ENCODE results near the gene SLC35A5. TPM values are rescaled to one million over a fixed set of nuclear protein-coding genes. Genes with fewer than 3 reads are reported as not detected.

The SLC35A5 gene
- total and polyA plus RNA-seq, 2 of the 13 experiments (the other 11 are each of a cell fraction or from before 2014, with no cell fraction given) = 15.5 to 26.5 TPM

DNA sequence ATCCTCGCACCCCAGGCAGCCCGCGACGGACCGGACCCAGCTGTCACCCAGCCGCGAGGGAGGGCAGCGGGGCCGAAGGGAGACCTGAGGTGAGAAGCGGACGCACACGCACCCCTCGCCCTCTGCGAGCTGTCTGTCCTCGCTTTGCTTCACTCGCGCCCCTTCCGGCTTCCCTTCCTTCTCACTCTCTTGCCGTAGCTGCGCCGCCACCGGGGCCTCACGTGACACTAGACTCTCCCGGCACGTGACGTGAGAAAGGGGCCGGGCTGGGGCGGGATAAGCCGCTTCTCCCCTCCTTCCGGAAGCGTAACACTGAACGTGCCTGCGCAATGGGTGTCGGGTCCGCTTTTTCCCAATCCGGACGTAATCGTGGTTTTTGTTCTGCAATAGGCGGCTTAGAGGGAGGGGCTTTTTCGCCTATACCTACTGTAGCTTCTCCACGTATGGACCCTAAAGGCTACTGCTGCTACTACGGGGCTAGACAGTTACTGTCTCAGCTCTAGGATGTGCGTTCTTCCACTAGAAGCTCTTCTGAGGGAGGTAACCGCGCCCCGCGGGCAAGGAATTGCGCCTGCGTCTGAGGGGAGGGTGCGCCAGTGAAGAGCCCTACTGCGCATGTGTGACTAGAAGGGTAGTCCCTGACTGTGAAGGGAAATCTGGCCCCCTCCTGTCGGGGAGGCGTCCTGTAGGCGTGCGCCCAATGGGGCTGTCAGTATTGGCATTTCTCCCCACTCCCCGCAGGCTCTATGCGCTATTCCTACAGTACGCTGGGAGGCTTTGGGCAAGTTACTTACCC lies at the start of gene SLC35A5, which contains the start of gene ATG3 (continued):
- TF ChIP-seq, protein P1, sequence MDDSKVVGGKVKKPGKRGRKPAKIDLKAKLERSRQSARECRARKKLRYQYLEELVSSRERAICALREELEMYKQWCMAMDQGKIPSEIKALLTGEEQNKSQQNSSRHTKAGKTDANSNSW (CRISPR knock-in tag; IDR thresholded peaks at IDR 0.05; ENCODE audit: borderline replicate concordance) = peak; percentile 30; the same call in 1 of the 2 replicates
- TF ChIP-seq BRD4 (CRISPR knock-in tag; IDR thresholded peaks at IDR 0.05) = no peak
- TF ChIP-seq CENPT (CRISPR knock-in tag; IDR thresholded peaks at IDR 0.05; ENCODE audit: low read depth) = no peak
- TF ChIP-seq ZNF570 (CRISPR knock-in tag; IDR thresholded peaks at IDR 0.05; ENCODE audit: borderline replicate concordance) = no peak
- 0 out of 2 replicates have a peak, but pooled peaks have one; percentile 43 for TF ChIP-seq NFKBIZ (CRISPR knock-in tag; IDR thresholded peaks at IDR 0.05)
- no peak for TF ChIP-seq ISX (CRISPR knock-in tag; conservative IDR thresholded peaks at IDR 0.05)
- TF ChIP-seq ZNF124 (CRISPR knock-in tag; IDR thresholded peaks at IDR 0.05) = no peak; the same call in 1 of the 2 replicates
- TF ChIP-seq ZNF264 (CRISPR knock-in tag; IDR thresholded peaks at IDR 0.05) = peak; percentile 33; the same call in 1 of the 2 replicates
- TF ChIP-seq, protein P2, sequence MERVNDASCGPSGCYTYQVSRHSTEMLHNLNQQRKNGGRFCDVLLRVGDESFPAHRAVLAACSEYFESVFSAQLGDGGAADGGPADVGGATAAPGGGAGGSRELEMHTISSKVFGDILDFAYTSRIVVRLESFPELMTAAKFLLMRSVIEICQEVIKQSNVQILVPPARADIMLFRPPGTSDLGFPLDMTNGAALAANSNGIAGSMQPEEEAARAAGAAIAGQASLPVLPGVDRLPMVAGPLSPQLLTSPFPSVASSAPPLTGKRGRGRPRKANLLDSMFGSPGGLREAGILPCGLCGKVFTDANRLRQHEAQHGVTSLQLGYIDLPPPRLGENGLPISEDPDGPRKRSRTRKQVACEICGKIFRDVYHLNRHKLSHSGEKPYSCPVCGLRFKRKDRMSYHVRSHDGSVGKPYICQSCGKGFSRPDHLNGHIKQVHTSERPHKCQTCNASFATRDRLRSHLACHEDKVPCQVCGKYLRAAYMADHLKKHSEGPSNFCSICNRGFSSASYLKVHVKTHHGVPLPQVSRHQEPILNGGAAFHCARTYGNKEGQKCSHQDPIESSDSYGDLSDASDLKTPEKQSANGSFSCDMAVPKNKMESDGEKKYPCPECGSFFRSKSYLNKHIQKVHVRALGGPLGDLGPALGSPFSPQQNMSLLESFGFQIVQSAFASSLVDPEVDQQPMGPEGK (CRISPR knock-in tag; IDR thresholded peaks at IDR 0.05) = peak; percentile 94
- TF ChIP-seq, protein P3, sequence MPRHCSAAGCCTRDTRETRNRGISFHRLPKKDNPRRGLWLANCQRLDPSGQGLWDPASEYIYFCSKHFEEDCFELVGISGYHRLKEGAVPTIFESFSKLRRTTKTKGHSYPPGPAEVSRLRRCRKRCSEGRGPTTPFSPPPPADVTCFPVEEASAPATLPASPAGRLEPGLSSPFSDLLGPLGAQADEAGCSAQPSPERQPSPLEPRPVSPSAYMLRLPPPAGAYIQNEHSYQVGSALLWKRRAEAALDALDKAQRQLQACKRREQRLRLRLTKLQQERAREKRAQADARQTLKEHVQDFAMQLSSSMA (CRISPR knock-in tag; IDR thresholded peaks at IDR 0.05) = peak; percentile 84; the same call in 1 of the 2 replicates
- no peak for TF ChIP-seq SIX1 (CRISPR knock-in tag; IDR thresholded peaks at IDR 0.05; ENCODE audit: borderline replicate concordance)
- TF ChIP-seq GATAD1 (CRISPR knock-in tag; IDR thresholded peaks at IDR 0.05) = peak; percentile 95
- no peak for TF ChIP-seq HNRNPK (IDR thresholded peaks at IDR 0.05; ENCODE audit: low read depth, low read length, poor library complexity, severe bottlenecking)
- peak; percentile 93 for TF ChIP-seq PHF20 (CRISPR knock-in tag; IDR thresholded peaks at IDR 0.05)
- TF ChIP-seq ISL2 (CRISPR knock-in tag; IDR thresholded peaks at IDR 0.05) = no peak
- peak; percentile 75; the same call in 1 of the 2 replicates for TF ChIP-seq ZNF331 (CRISPR knock-in tag; IDR thresholded peaks at IDR 0.05)
- TF ChIP-seq NFE2L1 (CRISPR knock-in tag; IDR thresholded peaks at IDR 0.05; ENCODE audit: borderline replicate concordance) = no peak
- TF ChIP-seq ZKSCAN5 (CRISPR knock-in tag; IDR thresholded peaks at IDR 0.05) = no peak
- no peak for TF ChIP-seq MBD4 (IDR thresholded peaks at IDR 0.05; ENCODE audit: borderline replicate concordance, low read length)
- TF ChIP-seq, protein P4, sequence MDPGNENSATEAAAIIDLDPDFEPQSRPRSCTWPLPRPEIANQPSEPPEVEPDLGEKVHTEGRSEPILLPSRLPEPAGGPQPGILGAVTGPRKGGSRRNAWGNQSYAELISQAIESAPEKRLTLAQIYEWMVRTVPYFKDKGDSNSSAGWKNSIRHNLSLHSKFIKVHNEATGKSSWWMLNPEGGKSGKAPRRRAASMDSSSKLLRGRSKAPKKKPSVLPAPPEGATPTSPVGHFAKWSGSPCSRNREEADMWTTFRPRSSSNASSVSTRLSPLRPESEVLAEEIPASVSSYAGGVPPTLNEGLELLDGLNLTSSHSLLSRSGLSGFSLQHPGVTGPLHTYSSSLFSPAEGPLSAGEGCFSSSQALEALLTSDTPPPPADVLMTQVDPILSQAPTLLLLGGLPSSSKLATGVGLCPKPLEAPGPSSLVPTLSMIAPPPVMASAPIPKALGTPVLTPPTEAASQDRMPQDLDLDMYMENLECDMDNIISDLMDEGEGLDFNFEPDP (CRISPR knock-in tag; conservative IDR thresholded peaks at IDR 0.05) = no peak
- no peak for TF ChIP-seq ZFP62 (CRISPR knock-in tag; IDR thresholded peaks at IDR 0.05)
- TF ChIP-seq, protein P5, sequence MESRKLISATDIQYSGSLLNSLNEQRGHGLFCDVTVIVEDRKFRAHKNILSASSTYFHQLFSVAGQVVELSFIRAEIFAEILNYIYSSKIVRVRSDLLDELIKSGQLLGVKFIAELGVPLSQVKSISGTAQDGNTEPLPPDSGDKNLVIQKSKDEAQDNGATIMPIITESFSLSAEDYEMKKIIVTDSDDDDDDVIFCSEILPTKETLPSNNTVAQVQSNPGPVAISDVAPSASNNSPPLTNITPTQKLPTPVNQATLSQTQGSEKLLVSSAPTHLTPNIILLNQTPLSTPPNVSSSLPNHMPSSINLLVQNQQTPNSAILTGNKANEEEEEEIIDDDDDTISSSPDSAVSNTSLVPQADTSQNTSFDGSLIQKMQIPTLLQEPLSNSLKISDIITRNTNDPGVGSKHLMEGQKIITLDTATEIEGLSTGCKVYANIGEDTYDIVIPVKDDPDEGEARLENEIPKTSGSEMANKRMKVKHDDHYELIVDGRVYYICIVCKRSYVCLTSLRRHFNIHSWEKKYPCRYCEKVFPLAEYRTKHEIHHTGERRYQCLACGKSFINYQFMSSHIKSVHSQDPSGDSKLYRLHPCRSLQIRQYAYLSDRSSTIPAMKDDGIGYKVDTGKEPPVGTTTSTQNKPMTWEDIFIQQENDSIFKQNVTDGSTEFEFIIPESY (CRISPR knock-in tag; IDR thresholded peaks at IDR 0.05) = no peak

Data from HepG2 (cell line).